HG03457 (cell line): ENCODE measurements around the gene MYEF2.
A peak's percentile ranks its signal among the peaks of the same experiment; 100 is the strongest.

ENCODE experiments used
- ATAC-seq: cut with Tn5 transposase; IDR thresholded peaks from one replicate; pipeline ENCODE4 v1.9.1; 2021; ENCODE audit warnings: moderate number of reproducible peaks; ENCODE audit not compliant: unreplicated experiment

The MYEF2 gene

GRCh38 chr15:48177766-48178647, at the start of gene MYEF2:
MYEF2 (minus strand) TSS chr15:48178295; CDS start chr15:48178237, 58 bp downstream.
- ATAC-seq, result peak; percentile 62

DNA sequence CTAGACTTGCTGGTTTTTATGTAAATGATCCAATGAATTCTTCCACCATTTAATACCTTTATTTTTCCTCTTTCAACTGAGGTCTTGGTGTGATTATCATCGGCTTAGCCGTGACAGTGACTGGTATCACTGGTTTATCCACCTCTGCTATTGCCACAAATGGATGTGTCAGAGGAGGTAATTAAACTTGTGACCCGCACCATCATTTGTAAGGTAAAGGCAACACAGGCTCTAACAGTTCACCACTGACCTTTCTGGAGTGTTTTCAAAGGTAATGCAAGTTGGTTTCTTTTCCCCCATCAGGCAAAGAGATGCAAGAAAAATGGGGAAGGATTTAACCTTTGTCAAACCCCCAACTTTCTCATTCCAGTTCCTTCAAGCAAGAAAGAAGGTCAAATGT, 47.7 kb upstream of the MYEF2 start:
- ATAC-seq, result no peak

DNA sequence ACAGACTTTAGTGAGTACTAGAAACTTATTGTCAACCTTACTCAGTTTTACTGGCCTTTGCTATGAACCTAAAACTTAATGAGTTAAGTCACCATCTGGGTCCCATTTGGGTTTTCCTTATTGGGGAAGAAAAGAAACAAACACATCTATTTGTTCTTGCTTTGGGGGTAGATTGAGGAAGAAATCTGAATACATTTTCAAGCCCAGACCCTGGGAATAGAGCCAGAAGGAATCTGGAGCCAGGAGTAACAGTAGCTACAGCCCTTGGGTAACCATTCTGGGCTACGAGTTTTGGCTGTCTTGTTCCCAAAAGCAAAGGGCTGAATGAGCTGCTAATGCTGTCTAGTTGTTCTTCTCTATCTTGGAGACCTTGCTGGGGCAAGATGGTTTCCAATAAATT, 44.5 kb upstream of the MYEF2 start:
- no peak for ATAC-seq

DNA sequence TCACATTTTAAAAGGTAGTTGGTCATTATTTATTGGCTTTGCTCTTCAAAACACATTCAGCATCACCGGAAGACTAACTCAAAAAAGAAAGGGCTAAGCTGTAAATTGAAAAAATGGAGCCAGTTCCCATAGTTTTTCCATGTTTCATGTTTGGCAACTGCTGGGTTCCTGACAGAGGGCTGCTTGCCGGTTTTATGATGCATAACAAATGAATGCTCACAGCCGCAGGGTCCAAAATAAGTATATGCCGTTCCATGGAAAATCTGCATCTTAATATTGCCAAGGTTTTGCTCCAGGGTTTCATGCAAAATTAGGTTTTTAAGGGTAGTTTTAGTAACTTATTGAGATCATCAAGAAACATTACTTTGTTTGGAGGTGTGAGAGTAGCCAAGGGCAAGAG, 43.8 kb upstream of the MYEF2 start:
- no peak for ATAC-seq

- ATAC-seq, result no peak
These were observed 43.2 kb upstream of the MYEF2 start for GRCh38 chr15:48221261-48221660.

DNA sequence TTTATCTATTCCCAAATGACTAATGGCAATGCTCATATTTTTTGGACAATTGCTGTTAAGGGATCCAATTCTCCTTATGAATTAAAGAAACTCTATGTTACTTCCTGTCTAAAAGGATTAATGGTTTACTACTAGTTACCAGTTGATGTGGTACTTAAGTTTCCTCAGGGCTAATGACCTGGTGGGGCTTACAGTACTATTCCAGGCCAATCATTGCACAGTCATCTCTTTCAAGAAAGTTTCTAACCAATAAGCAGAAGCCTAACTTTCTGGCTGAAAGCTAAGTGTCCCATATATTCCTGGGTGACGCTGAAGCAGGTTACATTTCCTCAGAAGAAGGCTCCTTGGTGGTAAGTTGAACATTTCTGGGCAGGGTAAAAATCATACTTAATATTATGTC, 27.9 kb upstream of the MYEF2 start, which contains the start of gene SLC12A1:
SLC12A1 (plus strand) TSS at position 322 of the 400 bp plus-strand sequence. CDS start 1,418 bp downstream, outside the sequence.
- no peak for ATAC-seq

GRCh38 chr15:48202068-48202467, 24.0 kb upstream of the MYEF2 start:
- ATAC-seq, result no peak

GRCh38 chr15:48191574-48192225, 13.6 kb upstream of the MYEF2 start, which contains the start of gene CTXN2:
CTXN2 (plus strand) TSS chr15:48191665; CDS start chr15:48201301, 9,636 bp downstream.
- no peak for ATAC-seq

GRCh38 chr15:48190932-48191573, 13.0 kb upstream of the MYEF2 start:
- no peak for ATAC-seq

DNA sequence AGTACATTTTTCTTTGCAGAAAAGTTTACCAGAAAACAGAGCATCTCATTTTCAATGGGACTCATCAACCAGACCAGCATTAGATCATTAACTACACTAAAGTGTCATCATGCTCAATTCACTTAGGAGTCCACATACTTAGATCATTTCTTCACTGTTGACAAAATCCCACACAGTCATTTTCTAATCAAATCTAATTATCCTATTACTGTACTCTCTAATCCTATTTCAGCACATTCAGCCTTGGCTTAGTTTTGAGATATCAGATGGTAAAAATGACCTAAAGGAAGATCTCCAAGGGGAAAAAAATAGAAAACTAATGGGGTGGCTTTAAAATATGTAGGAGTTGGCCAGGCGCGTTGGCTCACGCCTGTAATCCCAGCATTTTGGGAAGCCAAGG, 8.2 kb upstream of the MYEF2 start:
- ATAC-seq, result no peak

DNA sequence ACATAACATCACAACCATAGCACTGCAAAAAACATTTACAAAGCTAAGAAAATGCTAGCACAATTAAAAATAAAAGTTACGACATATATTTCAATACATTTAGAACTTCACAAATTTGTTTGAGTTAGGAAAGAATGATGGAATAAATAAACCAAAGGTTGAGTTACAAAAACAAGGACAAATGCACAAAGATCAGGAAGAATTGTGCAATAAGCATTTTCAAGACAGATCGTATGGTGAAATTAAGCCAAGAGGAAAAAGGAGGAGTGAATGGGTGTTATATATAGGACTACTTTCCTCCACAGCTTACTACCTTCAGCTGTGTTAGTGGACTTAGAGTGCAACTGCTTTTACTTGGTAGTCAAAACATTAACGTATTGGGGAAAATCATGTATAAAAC, 7.4 kb upstream of the MYEF2 start:
- ATAC-seq, result no peak

GRCh38 chr15:48182749-48183148, 4.7 kb upstream of the MYEF2 start:
- no peak for ATAC-seq

DNA sequence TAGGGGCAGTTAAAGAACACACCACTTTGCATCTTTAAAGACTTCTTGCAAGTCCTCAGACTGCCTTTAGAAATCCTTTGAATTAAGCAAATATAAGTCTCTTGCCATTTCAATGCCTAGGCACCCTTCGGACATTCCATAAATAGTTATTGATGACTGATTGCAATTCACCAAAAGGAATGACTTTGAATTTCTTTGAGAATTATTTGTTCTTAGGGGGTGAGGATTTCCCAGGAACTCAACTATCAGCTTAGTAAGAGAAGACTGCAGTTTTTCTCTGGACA, 495 bp upstream of the MYEF2 start:
- ATAC-seq, result no peak

GRCh38 chr15:48177383-48177765, 721 bp downstream of the MYEF2 start:
- ATAC-seq, result peak; percentile 49

DNA sequence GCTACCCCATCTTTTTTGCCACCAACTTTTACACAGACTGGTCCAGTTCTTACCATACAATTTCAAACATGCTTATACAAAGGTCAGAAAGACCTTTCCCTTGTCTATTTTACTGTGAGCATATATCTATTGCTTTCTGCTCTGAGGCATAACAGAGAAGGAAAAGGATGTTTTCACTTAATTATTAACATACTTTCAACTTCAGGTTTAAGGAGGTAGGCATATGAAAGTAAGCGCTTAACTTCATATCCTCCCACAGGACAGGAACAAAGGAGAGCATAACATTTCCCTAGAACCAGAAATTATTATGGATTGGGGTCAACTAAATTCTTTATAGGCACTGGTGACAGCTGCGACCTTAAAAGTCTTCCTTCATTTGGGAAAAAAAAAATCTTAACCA, 1.1 kb downstream of the MYEF2 start:
- ATAC-seq, result no peak

DNA sequence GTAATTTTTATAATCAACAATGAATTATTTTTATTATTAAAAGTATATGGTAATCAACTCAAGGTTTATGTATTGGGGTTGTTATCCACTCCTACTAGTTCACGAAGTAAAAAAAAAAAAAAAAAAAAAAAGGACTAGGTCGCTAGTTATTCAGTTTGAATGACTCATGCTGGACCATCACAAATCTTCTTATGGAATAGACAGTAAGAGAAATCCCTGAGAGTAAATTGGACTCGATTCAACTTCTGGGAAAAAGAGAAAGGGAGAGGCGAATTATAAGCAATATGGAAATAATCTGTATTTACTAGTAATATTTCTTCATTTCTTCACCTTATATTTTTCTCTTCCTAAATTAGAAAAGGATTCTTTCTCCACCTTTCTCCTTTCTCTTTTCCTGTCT, 2.0 kb downstream of the MYEF2 start:
- no peak for ATAC-seq

DNA sequence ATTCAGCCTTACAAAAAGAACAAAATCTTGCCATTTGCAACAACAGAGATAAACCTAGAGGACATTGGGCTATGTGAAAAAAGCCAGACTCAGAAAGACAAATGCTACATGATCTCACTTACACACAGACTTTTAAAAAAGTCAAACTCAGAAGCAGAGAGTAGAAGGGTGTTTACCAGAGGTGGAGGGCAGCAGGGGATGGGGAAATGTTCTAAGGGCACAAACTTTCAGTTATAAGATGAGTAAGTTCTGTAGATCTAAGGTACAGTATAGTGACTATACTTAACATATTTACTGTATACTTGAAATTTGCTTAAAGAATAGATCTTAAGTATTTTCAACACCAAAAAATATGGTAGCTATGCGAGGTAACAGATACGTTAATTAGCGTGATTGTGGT, 3.0 kb downstream of the MYEF2 start:
- ATAC-seq, result no peak

DNA sequence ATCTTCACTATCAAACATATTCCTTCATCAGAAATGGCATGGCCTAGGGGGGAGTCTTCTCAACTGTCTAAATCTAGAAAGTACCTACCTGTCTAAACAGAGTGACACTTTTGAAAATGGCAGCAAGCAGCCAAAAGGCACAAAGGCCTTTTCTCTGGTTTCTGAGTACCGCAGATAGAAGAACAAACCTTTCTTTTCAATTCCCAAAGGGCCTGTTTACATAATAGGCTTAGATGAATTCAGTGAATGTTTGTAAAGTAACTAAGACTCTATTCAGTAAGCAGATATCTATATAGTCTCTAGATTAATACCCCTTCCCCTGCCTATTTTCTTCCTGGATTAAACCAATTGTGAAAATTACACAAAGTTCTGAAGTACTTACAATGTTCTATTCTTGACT, 7.1 kb downstream of the MYEF2 start:
- no peak for ATAC-seq

DNA sequence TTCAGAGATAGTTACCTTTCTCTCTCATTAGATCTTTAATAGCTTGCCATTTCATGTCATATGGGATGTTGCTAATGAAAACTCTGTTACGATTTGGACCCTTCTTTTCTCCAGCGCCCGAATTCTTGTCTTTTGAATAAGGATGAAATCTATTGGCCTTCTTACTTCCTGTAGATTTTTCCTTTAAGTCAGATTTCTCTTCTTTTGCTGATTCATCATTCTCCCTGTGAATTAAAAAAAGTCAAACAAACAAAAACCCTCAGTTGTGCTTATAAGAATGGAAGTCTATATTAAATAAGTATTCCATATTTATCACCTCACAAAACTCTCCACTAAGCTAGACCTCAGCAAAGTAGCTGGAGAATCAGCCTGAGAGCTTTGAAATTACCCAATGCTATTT, 9.5 kb downstream of the MYEF2 start:
- no peak for ATAC-seq

DNA sequence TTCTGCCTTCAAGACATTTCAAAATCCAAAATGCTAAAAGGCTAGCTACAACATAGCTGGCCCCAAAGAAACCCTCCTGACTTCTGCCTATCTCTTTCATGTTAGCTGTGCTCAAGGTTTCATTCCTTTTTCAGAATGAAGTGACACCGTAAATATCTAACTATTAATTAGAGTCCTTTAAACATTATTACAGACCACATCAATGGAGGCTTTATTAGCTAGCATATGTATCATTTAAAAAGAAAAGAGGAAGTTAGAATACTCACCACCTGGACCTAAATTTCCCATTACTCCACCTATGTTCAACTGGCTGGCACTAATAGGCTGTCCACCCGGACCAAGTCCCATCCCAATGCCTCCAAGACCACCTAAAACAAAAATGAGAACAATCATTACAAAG, 24.6 kb downstream of the MYEF2 start:
- no peak for ATAC-seq

DNA sequence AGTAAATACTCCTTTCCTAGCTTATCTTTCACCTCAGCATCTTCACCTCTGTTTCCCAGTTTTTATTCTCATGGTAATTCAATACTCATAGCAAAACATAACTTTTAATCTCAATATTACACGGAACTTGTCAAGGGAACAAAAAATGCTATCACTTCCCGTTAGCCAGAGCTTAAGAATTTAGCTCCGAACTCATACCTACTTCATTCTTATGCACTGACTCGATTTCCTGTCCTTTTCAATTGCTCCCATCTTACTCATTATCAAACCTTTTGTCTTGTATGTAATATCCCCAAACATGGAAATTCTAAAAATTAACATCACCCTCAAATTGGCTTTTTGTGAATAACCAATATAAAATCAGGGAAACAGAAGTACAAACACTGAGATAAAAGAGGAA, 28.2 kb downstream of the MYEF2 start:
- ATAC-seq, result no peak

- ATAC-seq, result no peak
These were observed 30.7 kb downstream of the MYEF2 start for GRCh38 chr15:48147358-48147757.
